DMS 273 treated with DMSO at 0.1 percent for 48 hours (cell line): ENCODE results near the gene GRM8.

Experiments
- DNase-seq: peaks from one replicate; lab custom pipeline; 2025; lab: John Stamatoyannopoulos, UW

GRM8 gene

GRCh38 chr7:127252778-127253280 is at the start of gene GRM8:
Gene GRM8, minus strand, starts transcription at chr7:127252941.
- no peak for DNase-seq

- no peak for DNase-seq
These were observed 38.1 kb upstream of the GRM8 start for GRCh38 chr7:127290801-127291361.

DNA sequence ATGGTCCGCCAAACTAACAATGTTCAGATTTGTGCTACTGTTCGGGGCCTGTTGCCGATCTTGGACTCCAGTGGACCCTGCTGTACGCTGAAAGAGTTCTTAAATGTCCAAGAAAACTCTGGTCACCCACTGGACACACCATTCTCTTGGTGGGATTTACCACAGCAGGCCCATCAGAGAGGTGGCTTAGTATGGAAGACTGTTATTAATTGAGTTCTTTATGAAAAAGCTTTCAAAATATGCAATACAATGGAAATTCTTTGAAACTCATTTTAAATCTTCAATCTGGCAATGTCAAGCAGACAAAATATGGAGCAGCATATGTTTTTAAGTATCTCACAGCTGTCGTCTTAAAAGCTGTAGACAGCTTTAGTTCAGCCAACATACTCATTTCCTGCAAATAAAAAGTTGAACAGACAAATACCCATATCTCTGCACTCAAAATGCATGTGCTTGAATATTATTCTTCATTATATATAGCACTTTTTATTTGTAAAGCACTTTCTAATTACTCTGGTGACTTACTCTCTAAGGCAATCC is 37.4 kb upstream of the GRM8 start:
- DNase-seq: no peak

GRCh38 chr7:127287133-127287532 is 34.4 kb upstream of the GRM8 start:
- no peak for DNase-seq

GRCh38 chr7:127270093-127270492 is 17.4 kb upstream of the GRM8 start:
- no peak for DNase-seq

GRCh38 chr7:127266047-127266446 is 13.3 kb upstream of the GRM8 start:
- no peak for DNase-seq

GRCh38 chr7:127264219-127264618 is 11.5 kb upstream of the GRM8 start:
- no peak for DNase-seq

DNA sequence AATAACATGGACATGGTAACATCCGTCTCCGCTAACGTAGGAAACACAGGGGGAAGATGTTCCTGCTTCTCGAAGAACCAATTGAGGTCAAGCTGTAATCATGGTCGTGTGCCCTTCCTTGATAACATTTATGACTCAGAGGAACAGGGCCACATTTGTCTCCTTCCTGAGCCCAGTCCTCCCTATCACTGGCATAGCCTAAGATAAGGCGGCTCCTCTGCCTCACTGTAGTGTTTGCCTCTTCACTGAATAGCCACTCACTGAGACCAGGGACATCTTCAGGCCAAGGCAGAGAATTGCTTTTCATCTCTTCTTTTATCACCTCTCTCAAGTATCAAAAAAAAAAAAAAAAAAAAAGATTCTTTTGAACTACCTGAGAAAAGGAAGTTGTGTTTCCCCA is 5.4 kb upstream of the GRM8 start:
- DNase-seq: no peak

- no peak for DNase-seq
These were observed 4.3 kb upstream of the GRM8 start for GRCh38 chr7:127257086-127257485.

DNA sequence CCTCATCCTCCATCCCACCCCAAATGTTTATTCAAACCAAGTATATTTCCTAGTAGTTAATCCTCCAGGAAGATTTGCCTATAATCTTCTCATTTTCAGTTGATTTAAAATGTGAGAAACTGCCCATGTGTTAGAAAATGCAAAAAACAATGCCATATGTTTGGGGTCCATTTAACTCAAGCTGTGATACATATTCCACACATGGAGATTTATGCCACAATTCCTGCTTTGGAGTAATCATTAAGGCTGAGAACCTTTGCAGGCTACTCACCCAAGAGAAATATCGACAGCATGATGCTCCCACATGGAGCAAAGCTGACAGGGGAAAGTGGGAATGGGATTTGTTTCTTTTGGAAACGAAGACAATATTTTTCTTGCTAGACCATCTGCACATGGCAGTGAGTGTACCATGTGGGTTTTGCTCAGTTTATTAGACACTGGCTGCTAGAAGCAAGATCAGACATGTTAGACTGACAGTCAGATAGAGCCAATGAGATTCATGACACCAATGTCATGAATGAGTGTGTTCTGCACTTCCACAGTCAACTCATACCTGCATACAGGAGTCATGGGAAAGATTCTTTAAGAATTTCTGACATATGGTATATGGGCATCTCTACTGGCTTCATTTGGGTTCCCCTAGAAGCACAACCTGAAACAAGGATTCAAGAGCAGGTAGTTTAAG is 3.4 kb upstream of the GRM8 start:
- DNase-seq: no peak

DNA sequence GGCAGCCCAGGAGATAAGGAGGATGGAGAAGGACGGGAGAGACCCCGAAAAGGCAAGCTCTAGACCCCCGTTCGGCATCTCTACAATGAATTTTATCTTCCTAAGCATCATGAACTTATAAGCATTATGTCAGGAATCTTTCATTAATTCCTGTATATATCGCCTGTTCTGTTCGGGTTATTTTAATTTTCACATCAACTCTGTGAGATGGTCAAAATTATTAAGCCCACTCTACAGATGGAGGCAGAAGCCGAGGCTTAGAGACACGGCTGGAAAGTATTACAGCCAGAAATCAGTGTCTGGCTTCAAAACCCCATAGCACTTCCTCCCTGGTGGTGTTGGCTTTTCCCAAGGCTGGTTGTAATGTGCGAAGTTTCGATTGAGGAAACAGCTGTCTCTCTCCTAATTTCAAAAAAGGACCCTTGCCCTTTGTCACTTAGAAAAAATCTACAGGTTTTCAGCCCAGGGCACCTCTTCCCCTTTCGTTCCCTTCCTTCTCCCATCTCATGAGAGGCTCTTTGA is 1.5 kb upstream of the GRM8 start:
- DNase-seq: no peak

- DNase-seq: no peak
These were observed 781 bp upstream of the GRM8 start for GRCh38 chr7:127253281-127254162.

DNA sequence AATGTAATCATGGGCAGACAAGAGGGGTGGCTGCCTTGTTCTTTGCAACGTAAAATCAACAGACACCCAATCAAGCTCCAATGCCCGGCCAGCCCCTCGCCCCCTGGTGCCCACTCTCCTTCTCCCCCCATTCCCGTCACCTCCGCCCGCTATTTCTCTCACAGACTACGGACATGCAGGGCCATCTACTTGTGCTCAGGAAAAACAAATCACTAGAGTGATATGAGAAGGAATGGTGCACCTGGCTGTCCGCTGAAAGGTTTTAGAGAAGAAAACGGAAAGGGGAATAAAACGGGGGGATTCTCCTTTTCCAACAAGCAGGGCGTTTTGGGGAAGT is 396 bp downstream of the GRM8 start:
- DNase-seq: no peak

DNA sequence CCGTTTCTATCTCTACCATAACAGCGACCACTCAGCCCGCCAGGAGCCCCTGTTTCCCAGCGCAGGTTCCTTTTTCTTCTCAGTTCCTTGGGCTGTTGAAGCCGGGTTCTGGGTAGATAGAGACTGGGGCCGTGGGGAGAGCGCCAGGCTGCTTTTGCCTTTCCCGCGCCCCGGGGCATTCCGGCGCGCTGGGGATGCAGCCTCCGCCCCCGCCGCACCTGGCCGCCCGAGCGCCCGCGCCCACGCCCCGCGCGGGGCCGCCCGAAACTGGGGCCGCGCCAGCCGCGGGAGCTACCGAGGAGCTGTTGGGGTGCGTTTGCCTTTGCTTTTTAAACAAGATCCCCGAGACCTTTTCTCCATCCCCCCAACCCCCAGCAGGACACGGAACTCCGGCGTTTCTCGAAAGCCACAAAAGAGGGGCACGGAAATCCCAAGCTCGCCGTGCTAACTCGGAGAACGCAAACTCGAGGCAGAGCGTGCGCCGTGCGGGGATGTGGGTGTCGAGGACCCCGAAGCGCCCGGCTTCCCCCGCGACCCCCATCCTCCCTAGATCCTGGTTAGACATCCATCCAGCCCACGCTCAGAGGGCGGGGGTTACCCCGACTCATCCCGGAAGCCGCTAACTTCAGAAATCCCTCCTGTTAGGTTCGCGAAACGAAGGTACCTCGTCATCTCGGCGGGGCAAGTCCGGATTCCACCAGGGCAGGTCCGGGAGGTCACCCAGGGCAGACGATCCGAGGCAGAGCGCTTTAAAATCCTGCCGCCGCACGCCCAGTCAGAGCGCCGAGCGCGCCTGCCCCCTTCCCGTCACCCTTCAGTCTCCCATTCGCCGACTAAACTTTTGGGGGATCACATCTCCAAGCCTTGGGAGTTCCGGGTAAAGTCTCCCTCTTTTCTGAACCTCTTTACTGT is 1.0 kb downstream of the GRM8 start:
- no peak for DNase-seq

- no peak for DNase-seq
These were observed 1.7 kb downstream of the GRM8 start for GRCh38 chr7:127251036-127251464.

DNA sequence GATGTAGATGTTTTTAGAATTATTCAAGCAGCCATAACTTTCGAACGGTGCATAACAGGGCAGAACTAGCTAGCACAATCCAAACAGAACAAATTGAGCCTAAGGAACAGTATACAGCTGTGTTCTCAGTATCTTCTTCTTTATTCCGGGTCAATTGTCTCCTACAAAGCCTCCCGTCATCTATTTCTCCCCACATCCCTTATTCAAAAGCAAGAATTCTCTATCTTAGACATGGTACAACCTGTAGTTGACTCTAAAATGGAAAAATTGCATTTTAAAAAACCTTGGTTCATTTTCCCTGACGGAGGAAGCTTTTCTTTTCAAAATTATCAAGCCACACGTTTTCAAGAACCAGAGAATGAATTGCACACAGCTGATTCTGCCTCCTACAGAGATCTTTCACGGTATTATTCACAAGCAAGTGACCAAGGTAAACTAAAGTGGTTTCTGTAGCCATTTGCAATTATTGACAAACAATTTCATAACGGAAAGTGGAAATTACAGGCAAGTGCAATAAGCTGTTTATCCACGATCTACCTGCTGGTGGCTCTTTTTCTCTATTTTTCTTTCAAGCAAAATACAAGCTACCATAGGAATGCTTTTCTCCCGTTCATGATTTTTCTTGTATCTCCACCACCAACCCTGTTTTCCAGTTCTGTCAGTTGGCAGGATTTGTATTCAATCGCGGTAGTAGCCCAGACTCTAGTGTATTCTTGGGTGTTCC is 2.3 kb downstream of the GRM8 start:
- DNase-seq: no peak

DNA sequence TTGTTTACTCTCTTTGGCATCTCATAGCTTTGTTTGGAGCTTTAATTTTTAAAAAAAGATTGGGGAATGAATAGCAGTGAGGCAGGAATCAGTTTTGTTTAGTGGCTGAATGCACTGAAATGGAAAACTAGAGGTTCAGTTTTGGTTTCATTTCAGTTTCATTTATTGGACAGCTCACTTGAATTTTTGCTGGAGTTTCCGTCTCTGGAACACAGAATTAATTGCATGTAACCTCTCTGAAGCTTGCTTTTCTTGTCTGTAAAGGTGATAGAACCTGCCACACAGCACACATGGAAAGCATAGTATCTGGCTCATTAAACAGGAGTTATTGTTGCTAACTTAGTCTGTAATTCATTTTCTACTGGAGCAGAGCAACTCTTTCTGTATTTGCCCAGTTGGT is 7.1 kb downstream of the GRM8 start:
- DNase-seq: no peak

DNA sequence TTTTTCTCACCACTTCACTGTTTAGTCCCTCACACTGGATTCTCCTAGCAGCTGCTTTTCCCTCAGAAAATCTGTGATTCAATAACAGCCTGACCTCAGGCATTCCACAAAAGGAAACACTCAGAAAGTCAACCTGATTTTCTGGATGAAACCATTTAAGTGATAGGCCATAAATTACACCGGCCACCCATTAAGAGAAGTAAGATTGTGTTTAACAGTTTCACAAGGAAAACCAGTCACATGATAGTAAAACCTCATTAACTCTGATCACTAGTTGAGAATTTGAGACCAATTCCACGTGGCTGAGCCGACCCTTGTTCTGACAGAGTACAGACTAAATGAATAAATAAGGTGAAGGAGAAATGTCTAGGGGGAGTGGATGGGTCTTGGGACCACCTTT is 7.7 kb downstream of the GRM8 start:
- no peak for DNase-seq

DNA sequence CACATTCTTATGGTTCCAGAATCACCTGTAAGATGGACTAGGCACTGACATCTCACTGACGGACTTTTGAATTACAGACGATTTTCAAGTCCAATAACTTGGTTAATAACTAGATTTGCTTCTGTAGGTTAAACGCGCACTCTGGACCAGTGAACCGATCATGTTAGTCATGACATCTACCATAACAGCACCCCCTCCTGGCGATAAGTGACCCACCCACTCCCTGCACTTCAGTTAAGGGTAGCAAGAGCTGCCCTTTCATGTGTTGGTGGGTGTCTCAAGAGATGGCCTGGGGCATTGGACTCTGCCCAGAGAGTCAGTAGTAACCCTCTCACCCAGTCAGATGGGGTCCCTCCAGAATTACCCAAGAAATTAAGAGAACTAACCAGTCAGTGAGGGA is 12.9 kb downstream of the GRM8 start:
- no peak for DNase-seq

GRCh38 chr7:127233630-127234029 is 19.1 kb downstream of the GRM8 start:
- DNase-seq: no peak

GRCh38 chr7:127231415-127231814 is 21.3 kb downstream of the GRM8 start:
- no peak for DNase-seq
